HepG2 (cell line): ENCODE data around the gene DOCK2.

Experiments used
- ATF3 ChIP-seq: sonication (generic); formaldehyde crosslinking; IDR thresholded peaks from 2 replicates; pipeline ENCODE4 v1.4.0; 2020; ENCODE audit warnings: missing genetic modification reagents
- JUND ChIP-seq: sonication (generic); formaldehyde crosslinking; IDR thresholded peaks from 2 replicates; pipeline ENCODE4 v1.8.0; 2022; ENCODE audit warnings: mild to moderate bottlenecking, missing genetic modification reagents
- MAFK ChIP-seq, 2 experiments: IDR thresholded peaks in 1 of 2; conservative IDR thresholded peaks in 1 of 2; 2 replicates each; pipeline ENCODE4 v1.6.1; 2011; ENCODE audit warnings: improper control_type of control experiment in 2 of 2, low read length in 2 of 2
- MTA3 ChIP-seq: sonication (generic); formaldehyde crosslinking; IDR thresholded peaks from 2 replicates; pipeline ENCODE4 v1.4.0; 2020; ENCODE audit warnings: missing genetic modification reagents
- NFE2L1 ChIP-seq: sonication (generic); formaldehyde crosslinking; IDR thresholded peaks from 2 replicates; pipeline ENCODE4 v1.4.0; 2020; ENCODE audit warnings: missing genetic modification reagents, mild to moderate bottlenecking, borderline replicate concordance
- PRPF4 ChIP-seq: fragments of 200-400 bp; formaldehyde crosslinking; IDR thresholded peaks from 2 replicates; pipeline ENCODE4 v1.6.1; 2016; ENCODE audit warnings: low read length, low read depth; ENCODE audit not compliant: poor library complexity, severe bottlenecking
- RFX1 ChIP-seq: fragments of 450-650 bp; IDR thresholded peaks from 2 replicates; pipeline ENCODE4 v1.6.1; 2017
- SMARCC2 ChIP-seq: fragments of 450-650 bp; IDR thresholded peaks from 2 replicates; pipeline ENCODE4 v1.6.1; 2017; ENCODE audit warnings: antibody characterized with exemption, mild to moderate bottlenecking
- SMC3 ChIP-seq: IDR thresholded peaks from 2 replicates; pipeline ENCODE4 v1.6.1; 2011; ENCODE audit warnings: low read length, improper control_type of control experiment
- ZBTB7A ChIP-seq: sonication (generic); formaldehyde crosslinking; IDR thresholded peaks from 2 replicates; pipeline ENCODE4 v1.8.0; 2022; ENCODE audit warnings: mild to moderate bottlenecking, missing genetic modification reagents
- ZNF12 ChIP-seq: sonication (generic); formaldehyde crosslinking; IDR thresholded peaks from 2 replicates; pipeline ENCODE4 v1.5.0; 2020; ENCODE audit warnings: missing genetic modification reagents
- ZNF282 ChIP-seq: fragments of 450-650 bp; IDR thresholded peaks from 2 replicates; pipeline ENCODE4 v1.6.1; 2018; ENCODE audit not compliant: partially characterized antibody
- TF ChIP-seq, protein P1 (sequence below): sonication (generic); formaldehyde crosslinking; IDR thresholded peaks from 2 replicates; pipeline ENCODE4 v1.5.0; 2020; ENCODE audit warnings: mild to moderate bottlenecking, missing genetic modification reagents, moderate library complexity

DNA sequence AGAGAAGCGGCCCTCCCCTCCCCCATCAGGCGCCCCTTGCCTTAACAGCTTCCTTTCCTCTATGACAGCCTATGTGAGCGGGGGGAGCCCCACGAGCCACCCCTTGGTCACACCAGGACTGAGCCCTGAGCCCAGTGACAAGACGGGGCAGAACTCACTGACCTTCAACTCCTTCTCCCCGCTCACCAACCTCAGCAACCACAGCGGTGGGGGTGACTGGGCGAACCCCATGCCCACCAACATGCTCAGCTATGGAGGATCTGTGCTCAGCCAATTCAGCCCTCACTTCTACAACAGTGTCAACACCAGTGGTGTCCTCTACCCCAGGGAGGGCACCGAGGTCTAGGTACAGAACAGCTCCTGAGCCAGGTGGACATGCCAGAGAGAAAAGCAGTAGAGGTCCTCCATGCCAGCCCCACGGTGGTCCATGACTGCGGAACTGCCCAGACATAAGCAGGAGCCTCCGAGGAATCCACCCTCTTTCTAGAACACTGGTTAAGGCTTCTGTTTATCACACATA, 471.3 kb downstream of the DOCK2 start:
- TF ChIP-seq MAFK (conservative IDR thresholded peaks at IDR 0.05 in 1 of 2, IDR thresholded peaks at IDR 0.05 in 1 of 2; ENCODE audit: low read length in 2 of 2) (no peak), JUND (no peak), NFE2L1 (CRISPR knock-in tag) (no peak), ZNF282 (no peak), SMARCC2 (no peak), ZNF12 (CRISPR knock-in tag) (no peak), ATF3 (CRISPR knock-in tag) (no peak), PRPF4 (no peak), RFX1 (no peak), MTA3 (CRISPR knock-in tag) (no peak), ZBTB7A (CRISPR knock-in tag) (no peak), SMC3 (no peak)
- TF ChIP-seq, protein P1, sequence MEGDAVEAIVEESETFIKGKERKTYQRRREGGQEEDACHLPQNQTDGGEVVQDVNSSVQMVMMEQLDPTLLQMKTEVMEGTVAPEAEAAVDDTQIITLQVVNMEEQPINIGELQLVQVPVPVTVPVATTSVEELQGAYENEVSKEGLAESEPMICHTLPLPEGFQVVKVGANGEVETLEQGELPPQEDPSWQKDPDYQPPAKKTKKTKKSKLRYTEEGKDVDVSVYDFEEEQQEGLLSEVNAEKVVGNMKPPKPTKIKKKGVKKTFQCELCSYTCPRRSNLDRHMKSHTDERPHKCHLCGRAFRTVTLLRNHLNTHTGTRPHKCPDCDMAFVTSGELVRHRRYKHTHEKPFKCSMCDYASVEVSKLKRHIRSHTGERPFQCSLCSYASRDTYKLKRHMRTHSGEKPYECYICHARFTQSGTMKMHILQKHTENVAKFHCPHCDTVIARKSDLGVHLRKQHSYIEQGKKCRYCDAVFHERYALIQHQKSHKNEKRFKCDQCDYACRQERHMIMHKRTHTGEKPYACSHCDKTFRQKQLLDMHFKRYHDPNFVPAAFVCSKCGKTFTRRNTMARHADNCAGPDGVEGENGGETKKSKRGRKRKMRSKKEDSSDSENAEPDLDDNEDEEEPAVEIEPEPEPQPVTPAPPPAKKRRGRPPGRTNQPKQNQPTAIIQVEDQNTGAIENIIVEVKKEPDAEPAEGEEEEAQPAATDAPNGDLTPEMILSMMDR (CRISPR knock-in tag) = no peak
